Central memory CD8-positive, alpha-beta T cell (primary cell): ENCODE results near the gene CCR5.

Experiments
- ATAC-seq: fragments of 150-1000 bp; cut with Tn5 transposase; replicated peaks from 2 replicates; pipeline ENCODE4 v1.10.0; 2022; ENCODE audit warnings: mild to moderate bottlenecking, moderate FRiP score, moderate number of reproducible peaks; ENCODE audit not compliant: poor library complexity, severe bottlenecking; ENCODE audit errors: extremely low read depth
- DNase-seq, 2 donors: peaks; one replicate each; pipeline ENCODE4 v3.0.0; 2021; ENCODE audit warnings: low spot score in 2 of 2
- H3K27ac Mint-ChIP-seq: one replicate; pipeline ENCODE4 v1.8.0; 2022; ENCODE audit warnings: low read depth, mild to moderate bottlenecking, moderate library complexity, mixed read lengths
- H3K27me3 Mint-ChIP-seq: one replicate; pipeline ENCODE4 v1.8.0; 2022; ENCODE audit warnings: mixed read lengths
- H3K36me3 Mint-ChIP-seq: one replicate; pipeline ENCODE4 v1.8.0; 2022; ENCODE audit warnings: mild to moderate bottlenecking, moderate library complexity, mixed read lengths; ENCODE audit not compliant: insufficient read depth
- H3K4me1 Mint-ChIP-seq: one replicate; pipeline ENCODE4 v1.8.0; 2022; ENCODE audit warnings: mixed read lengths
- H3K4me3 Mint-ChIP-seq: one replicate; pipeline ENCODE4 v1.8.0; 2022; ENCODE audit warnings: mild to moderate bottlenecking, moderate library complexity, mixed read lengths
- H3K9me3 Mint-ChIP-seq: one replicate; pipeline ENCODE4 v1.8.0; 2022; ENCODE audit warnings: mixed read lengths

The CCR5 gene

DNA sequence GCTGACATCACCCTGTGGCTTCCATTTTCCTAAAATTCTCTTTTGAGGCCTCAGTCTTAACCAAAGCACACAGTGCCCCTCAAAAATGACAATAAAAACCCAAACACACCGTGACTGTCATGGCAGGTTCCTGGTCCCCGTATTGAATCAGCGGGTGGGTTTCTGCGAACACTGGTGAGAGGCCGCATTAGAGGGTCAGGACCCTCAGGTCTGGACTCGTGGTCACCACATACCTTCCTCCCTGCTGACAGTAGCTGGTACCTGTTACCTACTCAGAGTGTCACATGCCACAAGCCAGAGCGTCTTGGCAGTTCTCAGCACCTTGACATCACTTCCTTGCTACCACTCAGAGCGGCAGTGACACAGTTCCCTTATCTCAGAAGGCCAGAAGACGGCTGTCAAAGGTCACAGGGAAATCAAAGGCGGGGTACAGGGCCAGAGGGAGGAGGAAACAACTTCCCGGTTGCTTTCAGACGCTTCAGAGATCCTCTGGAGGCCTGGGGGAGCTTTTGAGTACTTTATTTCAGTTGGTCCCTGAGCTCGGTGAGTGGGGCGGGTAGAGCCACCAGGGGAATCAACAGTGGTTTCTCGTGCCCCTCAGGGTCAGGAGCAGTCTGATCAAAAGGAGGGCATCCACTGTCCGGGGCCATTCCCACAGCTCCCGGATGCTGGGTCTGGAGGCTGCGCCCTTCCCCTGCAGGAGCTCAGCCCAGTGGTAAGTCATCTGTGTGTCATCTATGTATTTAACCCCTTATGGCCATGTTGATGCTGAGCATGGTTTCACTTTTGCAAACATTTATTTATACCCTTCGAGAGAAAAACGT lies 36.3 kb downstream of the CCR5 start, which contains the start of the genes CCR5AS and CCRL2:
Gene CCR5AS (minus strand): TSS at position 279 of the 824 bp plus-strand sequence.
Gene CCRL2 (plus strand): TSS at position 472 of the 824 bp plus-strand sequence. CDS start 821 bp downstream, outside the sequence.
- ATAC-seq (peak; percentile 91), DNase-seq (peak; percentile 19 to 47)
- H3K36me3 Mint-ChIP-seq: peaks cover 2% of the 10 kb centered on the region
- no peaks in the 10 kb centered on the region for H3K27me3 Mint-ChIP-seq
- peak within 1 kb of the TSS; percentile 86 for H3K4me3 Mint-ChIP-seq
- no peaks in the 10 kb centered on the region for H3K9me3 Mint-ChIP-seq
- H3K4me1 Mint-ChIP-seq: peaks cover 27% of the 10 kb centered on the region
- peak within 1 kb of the TSS; percentile 99 for H3K27ac Mint-ChIP-seq

DNA sequence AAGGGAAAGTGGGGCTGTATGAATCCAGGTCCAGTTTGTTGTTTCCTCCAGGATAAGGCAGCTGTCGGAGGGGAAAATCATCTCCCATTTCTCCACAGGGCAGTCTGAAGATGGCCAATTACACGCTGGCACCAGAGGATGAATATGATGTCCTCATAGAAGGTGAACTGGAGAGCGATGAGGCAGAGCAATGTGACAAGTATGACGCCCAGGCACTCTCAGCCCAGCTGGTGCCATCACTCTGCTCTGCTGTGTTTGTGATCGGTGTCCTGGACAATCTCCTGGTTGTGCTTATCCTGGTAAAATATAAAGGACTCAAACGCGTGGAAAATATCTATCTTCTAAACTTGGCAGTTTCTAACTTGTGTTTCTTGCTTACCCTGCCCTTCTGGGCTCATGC lies 37.2 kb downstream of the CCR5 start:
- Mint-ChIP-seq H3K4me3 (peak overlapping the region; percentile 86), H3K9me3 (no peaks in the 10 kb centered on the region), H3K4me1 (peaks cover 27% of the 10 kb centered on the region), H3K27ac (peak overlapping the region; percentile 99), H3K36me3 (peaks cover 2% of the 10 kb centered on the region), H3K27me3 (no peaks in the 10 kb centered on the region)
- ATAC-seq (no peak), DNase-seq (no peak)

DNA sequence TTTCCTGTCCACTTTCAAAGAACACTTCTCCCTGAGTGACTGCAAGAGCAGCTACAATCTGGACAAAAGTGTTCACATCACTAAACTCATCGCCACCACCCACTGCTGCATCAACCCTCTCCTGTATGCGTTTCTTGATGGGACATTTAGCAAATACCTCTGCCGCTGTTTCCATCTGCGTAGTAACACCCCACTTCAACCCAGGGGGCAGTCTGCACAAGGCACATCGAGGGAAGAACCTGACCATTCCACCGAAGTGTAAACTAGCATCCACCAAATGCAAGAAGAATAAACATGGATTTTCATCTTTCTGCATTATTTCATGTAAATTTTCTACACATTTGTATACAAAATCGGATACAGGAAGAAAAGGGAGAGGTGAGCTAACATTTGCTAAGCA lies 38.1 kb downstream of the CCR5 start:
- Mint-ChIP-seq H3K9me3 (no peaks in the 10 kb centered on the region), H3K36me3 (peaks cover 2% of the 10 kb centered on the region), H3K4me1 (peaks cover 27% of the 10 kb centered on the region), H3K4me3 (no peak overlapping the region), H3K27me3 (no peaks in the 10 kb centered on the region), H3K27ac (no peak overlapping the region)
- DNase-seq (no peak), ATAC-seq (no peak)

GRCh38 chr3:46409739-46410489 lies 39.2 kb downstream of the CCR5 start:
- Mint-ChIP-seq H3K36me3 (no peaks in the 10 kb centered on the region), H3K9me3 (no peaks in the 10 kb centered on the region), H3K4me1 (peaks cover 27% of the 10 kb centered on the region), H3K4me3 (no peak overlapping the region), H3K27ac (peak overlapping the region; percentile 32), H3K27me3 (no peaks in the 10 kb centered on the region)
- ATAC-seq: no peak
- DNase-seq: no peak

DNA sequence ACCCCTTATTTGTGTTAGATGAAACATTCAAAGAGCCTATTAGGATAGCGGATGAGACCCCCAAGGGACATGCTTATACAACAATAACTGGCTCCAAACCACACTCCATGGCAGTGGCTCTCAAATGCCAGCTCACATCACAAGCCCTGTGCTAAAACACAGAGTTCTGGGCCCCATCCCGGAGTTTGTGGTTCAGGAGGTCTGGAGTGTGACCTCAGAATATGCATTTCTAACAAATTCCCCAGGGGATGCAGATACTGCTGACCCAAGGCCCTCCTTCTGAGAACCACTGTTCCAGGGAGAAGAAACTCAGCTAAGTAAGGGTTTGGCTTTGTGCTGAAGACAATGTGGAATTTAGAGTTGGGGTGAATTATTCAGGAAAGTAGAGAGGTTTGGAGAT lies 39.9 kb downstream of the CCR5 start:
- no peaks in the 10 kb centered on the region for H3K9me3 Mint-ChIP-seq

GRCh38 chr3:46411271-46411670 lies 40.5 kb downstream of the CCR5 start:
- no peaks in the 10 kb centered on the region for H3K27me3 Mint-ChIP-seq
- H3K4me3 Mint-ChIP-seq: no peak overlapping the region
- no peaks in the 10 kb centered on the region for H3K36me3 Mint-ChIP-seq
- no peak overlapping the region for H3K27ac Mint-ChIP-seq
- peaks cover 27% of the 10 kb centered on the region for H3K4me1 Mint-ChIP-seq
- ATAC-seq (no peak), DNase-seq (no peak)
- H3K9me3 Mint-ChIP-seq: no peaks in the 10 kb centered on the region

More for the DNA sequence above, 39.9 kb downstream of the CCR5 start:
- peaks cover 27% of the 10 kb centered on the region for H3K4me1 Mint-ChIP-seq
- ATAC-seq (no peak), DNase-seq (no peak)
- H3K4me3 Mint-ChIP-seq: no peak overlapping the region
- no peaks in the 10 kb centered on the region for H3K27me3 Mint-ChIP-seq
- H3K36me3 Mint-ChIP-seq: no peaks in the 10 kb centered on the region
- no peak overlapping the region for H3K27ac Mint-ChIP-seq

DNA sequence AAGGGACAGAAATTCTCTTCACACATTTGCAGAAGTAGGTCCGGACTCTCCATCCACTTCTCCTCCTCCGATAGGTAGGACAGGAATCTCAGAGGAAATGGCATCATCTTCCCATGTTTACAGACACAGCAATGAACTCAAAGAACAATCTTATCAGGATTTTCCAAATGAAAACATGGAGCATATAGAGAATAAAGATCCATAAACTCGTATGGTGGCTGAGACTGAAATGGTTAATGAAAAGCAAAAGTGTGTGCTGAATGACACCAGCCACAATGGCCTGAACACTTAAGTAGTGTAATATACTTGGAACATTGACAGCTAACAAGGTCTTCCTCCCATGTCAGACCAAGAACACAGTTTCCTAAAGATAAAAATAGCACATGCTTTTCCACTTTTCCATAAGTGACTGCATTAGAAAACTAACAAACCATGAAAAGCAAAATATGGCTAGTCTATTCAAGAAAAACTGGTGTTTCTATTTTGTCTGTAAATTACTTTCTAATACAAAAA lies 42.1 kb downstream of the CCR5 start:
- DNase-seq (no peak), ATAC-seq (no peak)
- Mint-ChIP-seq H3K27ac (no peak overlapping the region), H3K36me3 (no peaks in the 10 kb centered on the region), H3K4me1 (peaks cover 14% of the 10 kb centered on the region), H3K27me3 (no peaks in the 10 kb centered on the region), H3K9me3 (no peaks in the 10 kb centered on the region), H3K4me3 (no peak overlapping the region)

GRCh38 chr3:46413951-46414350 lies 43.2 kb downstream of the CCR5 start:
- DNase-seq: no peak
- Mint-ChIP-seq H3K36me3 (no peaks in the 10 kb centered on the region), H3K27ac (no peak overlapping the region), H3K4me3 (no peak overlapping the region), H3K27me3 (no peaks in the 10 kb centered on the region), H3K9me3 (no peaks in the 10 kb centered on the region), H3K4me1 (peaks cover 8% of the 10 kb centered on the region)
- ATAC-seq: no peak

- Mint-ChIP-seq H3K4me3 (no peak overlapping the region), H3K36me3 (no peaks in the 10 kb centered on the region), H3K27me3 (no peaks in the 10 kb centered on the region), H3K27ac (no peak overlapping the region), H3K4me1 (peaks cover 5% of the 10 kb centered on the region), H3K9me3 (no peaks in the 10 kb centered on the region)
- DNase-seq (no peak), ATAC-seq (no peak)
These were observed 44.0 kb downstream of the CCR5 start for GRCh38 chr3:46414739-46415138.

- Mint-ChIP-seq H3K4me3 (no peak overlapping the region), H3K27me3 (no peaks in the 10 kb centered on the region), H3K4me1 (no peaks in the 10 kb centered on the region), H3K9me3 (no peaks in the 10 kb centered on the region), H3K27ac (no peak overlapping the region), H3K36me3 (no peaks in the 10 kb centered on the region)
- no peak for ATAC-seq
- no peak for DNase-seq
These were observed 45.5 kb downstream of the CCR5 start for GRCh38 chr3:46416125-46416810.

GRCh38 chr3:46416811-46417510 lies 46.2 kb downstream of the CCR5 start:
- no peak for DNase-seq
- Mint-ChIP-seq H3K36me3 (no peaks in the 10 kb centered on the region), H3K27me3 (no peaks in the 10 kb centered on the region), H3K4me1 (no peaks in the 10 kb centered on the region), H3K27ac (no peak overlapping the region), H3K4me3 (no peak overlapping the region), H3K9me3 (no peaks in the 10 kb centered on the region)
- ATAC-seq: no peak
